K562 (cell line): ENCODE results near the gene KATNAL1. TPM values are rescaled to one million over a fixed set of nuclear protein-coding genes. Genes with fewer than 3 reads are reported as not detected.

ENCODE experiments used
- ARHGAP35 ChIP-seq: fragments of 450-650 bp; IDR thresholded peaks from 2 replicates; pipeline ENCODE4 v1.6.1; 2018; ENCODE audit not compliant: partially characterized antibody
- ATF3 ChIP-seq, 2 experiments: fragments of 450-650 bp in 1 of 2; sonication (generic) in 1 of 2; formaldehyde crosslinking in 1 of 2; IDR thresholded peaks in 1 of 2; conservative IDR thresholded peaks in 1 of 2; 2 replicates each; pipeline versions ENCODE4 v1.6.1 to v1.8.1; 2016 to 2023; ENCODE audit warnings: mild to moderate bottlenecking in 2 of 2, moderate library complexity in 2 of 2, inconsistent platforms in 1 of 2, missing genetic modification reagents in 1 of 2
- E2F3 ChIP-seq: fragments of 250-450 bp; sonication (Bioruptor Pico); IDR thresholded peaks from 2 replicates; pipeline ENCODE4 v1.4.0; 2020; ENCODE audit warnings: mild to moderate bottlenecking
- EWSR1 ChIP-seq: fragments of 450-650 bp; IDR thresholded peaks from 2 replicates; pipeline ENCODE4 v1.6.1; 2018; ENCODE audit warnings: borderline replicate concordance, mild to moderate bottlenecking, low read depth, moderate library complexity; ENCODE audit not compliant: partially characterized antibody
- FOXM1 ChIP-seq, 2 experiments: fragments of 450-650 bp in 1 of 2; sonication (generic) in 1 of 2; formaldehyde crosslinking in 1 of 2; IDR thresholded peaks; 2 replicates each; pipeline versions ENCODE4 v1.6.1 to v1.9.0; 2017 to 2022; ENCODE audit warnings: low read depth in 2 of 2, mild to moderate bottlenecking in 2 of 2, missing genetic modification reagents in 1 of 2, moderate library complexity in 1 of 2
- JUND ChIP-seq, 2 experiments: IDR thresholded peaks; 2 replicates in 1 of 2; 3 replicates in 1 of 2; pipeline ENCODE4 v1.6.1; 2011; ENCODE audit warnings: borderline replicate concordance in 2 of 2, low read depth in 2 of 2, low read length in 2 of 2, improper control_type of control experiment in 1 of 2, missing biosample characterization in 1 of 2, missing genetic modification characterization in 1 of 2, missing genetic modification reagents in 1 of 2
- KLF16 ChIP-seq: IDR thresholded peaks from 2 replicates; pipeline ENCODE4 v1.6.1; 2016; ENCODE audit warnings: antibody characterized with exemption
- LCOR ChIP-seq: sonication (generic); formaldehyde crosslinking; IDR thresholded peaks from 2 replicates; pipeline ENCODE4 v1.8.0; 2022; ENCODE audit warnings: mild to moderate bottlenecking, missing genetic modification reagents
- MAFF ChIP-seq: IDR thresholded peaks from 2 replicates; pipeline ENCODE4 v1.6.1; 2012; ENCODE audit warnings: low read length, improper control_type of control experiment
- MEF2A ChIP-seq: IDR thresholded peaks from 2 replicates; pipeline ENCODE4 v1.6.1; 2011; ENCODE audit warnings: low read depth, mild to moderate bottlenecking, low read length, moderate library complexity; ENCODE audit not compliant: control insufficient read depth
- NCOA1 ChIP-seq: fragments of 450-650 bp; IDR thresholded peaks from 2 replicates; pipeline ENCODE4 v1.6.1; 2016; ENCODE audit warnings: low read depth
- NR3C1 ChIP-seq: sonication (generic); formaldehyde crosslinking; IDR thresholded peaks from 2 replicates; pipeline ENCODE4 v1.8.1; 2022; ENCODE audit warnings: missing genetic modification reagents
- PHF8 ChIP-seq: fragments of 200-600 bp; sonication (generic); IDR thresholded peaks from 2 replicates; pipeline ENCODE4 v1.6.1; 2012; ENCODE audit warnings: mixed run types, mild to moderate bottlenecking, inconsistent platforms, low read length, moderate library complexity, borderline replicate concordance
- SMARCE1 ChIP-seq: fragments of 450-650 bp; IDR thresholded peaks from 2 replicates; pipeline ENCODE4 v1.7.1; 2016; ENCODE audit warnings: mild to moderate bottlenecking
- TCF7L2 ChIP-seq: fragments of 150-350 bp; IDR thresholded peaks from 2 replicates; pipeline ENCODE4 v1.6.1; 2016; ENCODE audit warnings: low read depth, mild to moderate bottlenecking, low read length, moderate library complexity
- ZBED1 ChIP-seq: IDR thresholded peaks from 2 replicates; pipeline ENCODE4 v1.6.1; 2014
- ZBTB2 ChIP-seq: fragments of 450-650 bp; IDR thresholded peaks from 2 replicates; pipeline ENCODE4 v1.6.1; 2016; ENCODE audit warnings: antibody characterized with exemption
- ZBTB26 ChIP-seq: fragments of 450-650 bp; formaldehyde crosslinking; IDR thresholded peaks from 2 replicates; pipeline ENCODE4 v1.4.0; 2022; ENCODE audit warnings: missing genetic modification characterization
- ZEB2 ChIP-seq: fragments of 450-650 bp; IDR thresholded peaks from 2 replicates; pipeline ENCODE4 v1.6.1; 2016
- ZNF239 ChIP-seq: fragments of 250-450 bp; sonication (Bioruptor Pico); IDR thresholded peaks from 2 replicates; pipeline ENCODE4 v1.4.0; 2020; ENCODE audit warnings: mild to moderate bottlenecking
- ZNF280A ChIP-seq: fragments of 450-650 bp; IDR thresholded peaks from 2 replicates; pipeline ENCODE4 v1.6.1; 2018; ENCODE audit warnings: mild to moderate bottlenecking, low read depth; ENCODE audit not compliant: partially characterized antibody
- polyA plus RNA-seq, 8 experiments: library from polyadenylated mRNA; depleted of rRNA in 4 of 8; stranded (reverse) in 5 of 8; unstranded in 3 of 8; fragments of >200 nt; fragmentation: Nextera tagmentation in 2 of 8; fragmentation: Illumina TruSeq in 1 of 8; extraction: Ambion mirVana in 2 of 8; extraction: Trizol in 1 of 8; gene quantifications; 2 replicates each; pipeline versions ENCODE4 v1.2.1 to v1.2.3, GENCODE V29; 2011 to 2014; ENCODE audit warnings: inconsistent platforms in 1 of 8, missing spikeins in 1 of 8
- total RNA-seq, 7 experiments: library from RNA; depleted of rRNA in 6 of 7; stranded (reverse); fragments of >200 nt in 6 of 7; fragmentation: Illumina TruSeq in 2 of 7; extraction: Trizol in 2 of 7; gene quantifications; 2 replicates each; pipeline versions ENCODE4 v1.2.1 to v1.2.3, GENCODE V29; 2011 to 2021; ENCODE audit warnings: low replicate concordance in 1 of 7

The KATNAL1 gene
- total and polyA plus RNA-seq, 9 of the 15 experiments (the other 6 are each of a cell fraction or from before 2014, with no cell fraction given), result 2.5 to 8.2 (median 5.5) TPM

GRCh38 chr13:30308548-30308947 lies 1.2 kb upstream of the KATNAL1 start (continued):
- TF ChIP-seq FOXM1 (IDR thresholded peaks at IDR 0.05; ENCODE audit: low read depth) (no peak), FOXM1 (CRISPR knock-in tag; IDR thresholded peaks at IDR 0.05; ENCODE audit: low read depth) (no peak), ZBTB2 (no peak), ZNF239 (CRISPR knock-in tag) (no peak; the same call in 1 of the 2 replicates), ZNF280A (no peak), SMARCE1 (peak; percentile 47; the same call in 1 of the 2 replicates), NR3C1 (CRISPR knock-in tag) (no peak), ATF3 (IDR thresholded peaks at IDR 0.05) (peak; percentile 46), ATF3 (CRISPR knock-in tag; conservative IDR thresholded peaks at IDR 0.05) (no peak), TCF7L2 (no peak), ZBTB26 (CRISPR knock-in tag) (no peak), ZEB2 (no peak), NCOA1 (no peak), EWSR1 (no peak), JUND (IDR thresholded peaks at IDR 0.05; ENCODE audit: borderline replicate concordance, low read depth, low read length) (peak; percentile 43; the same call in 1 of the 2 replicates), JUND (tag; IDR thresholded peaks at IDR 0.05; ENCODE audit: borderline replicate concordance, low read depth, low read length) (peak; percentile 39; the same call in 1 of the 3 replicates), LCOR (CRISPR knock-in tag) (no peak), E2F3 (CRISPR knock-in tag) (no peak), ARHGAP35 (no peak), KLF16 (no peak), MAFF (peak; percentile 97), PHF8 (no peak), MEF2A (no peak), ZBED1 (no peak)
